Stimulated activated CD8-positive, alpha-beta memory T cell treated with anti-CD3 and anti-CD28 coated beads, Interleukin-15, amount 100 ng/mL, for 24 hours (primary cell): ENCODE measurements around the gene BTBD3.

Experiments used
- DNase-seq: peaks from one replicate; pipeline ENCODE4 v3.0.0-alpha.2; 2020; ENCODE audit warnings: low read depth

BTBD3 gene

DNA sequence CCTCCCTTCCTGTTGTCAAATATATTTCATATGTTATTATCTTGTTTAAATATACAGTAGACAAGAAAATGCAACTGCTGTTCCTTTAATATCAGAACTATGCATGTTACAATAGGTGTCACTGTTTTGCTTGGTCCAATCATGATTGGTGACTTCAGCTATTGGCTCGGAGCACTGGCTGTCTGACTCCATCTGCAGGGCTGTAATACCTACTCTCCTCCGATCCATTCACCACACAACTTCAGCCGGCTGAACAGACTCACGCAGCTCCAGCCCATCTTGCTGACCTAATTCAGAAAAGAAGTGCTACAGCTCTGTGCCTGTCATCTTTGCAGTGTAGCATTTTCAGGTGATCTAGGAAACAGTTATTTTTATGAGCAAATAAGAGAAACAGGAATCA lies at the start of gene BTBD3:
Gene BTBD3 (plus strand): TSS at position 231 of the 400 bp plus-strand sequence. CDS start 383 bp downstream, outside the sequence.
- DNase-seq = no peak

DNA sequence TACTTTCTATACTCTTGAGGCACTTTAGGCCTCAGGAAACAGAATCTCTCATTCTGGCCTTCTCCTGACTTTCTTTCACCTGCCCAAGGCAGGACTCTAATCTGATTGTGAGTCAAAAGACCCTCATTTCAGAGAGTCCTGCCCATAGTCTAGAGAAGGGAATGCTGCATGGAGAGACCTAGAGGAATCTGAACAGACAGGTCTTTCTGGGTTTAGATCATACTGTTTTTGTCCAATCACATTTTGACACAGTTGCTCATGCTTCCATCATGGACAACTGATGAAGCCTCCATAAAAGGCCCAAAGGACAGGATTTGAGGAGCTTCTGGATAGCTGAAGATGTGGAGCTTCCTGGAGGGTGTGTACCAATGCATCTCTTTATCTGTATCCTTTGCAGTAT lies 48.1 kb upstream of the BTBD3 start:
- DNase-seq = no peak

DNA sequence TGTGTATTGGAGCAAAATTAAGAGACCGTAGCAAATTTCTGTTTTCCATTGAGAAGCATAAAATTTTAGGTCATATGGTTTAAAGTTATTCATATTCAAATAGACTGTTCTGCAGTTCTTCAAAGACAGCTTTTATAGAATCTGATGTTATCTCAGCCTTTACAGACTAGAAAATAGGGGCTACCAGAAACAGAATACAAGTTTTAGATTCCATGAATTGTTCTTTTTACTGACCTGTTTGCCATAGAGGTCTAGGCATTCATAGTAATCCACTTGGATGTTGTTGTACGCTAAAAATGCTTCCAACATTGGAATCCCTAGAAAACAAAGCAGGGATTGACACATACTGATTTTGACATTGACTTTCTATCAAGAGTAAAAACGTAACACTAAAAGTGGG lies 47.3 kb upstream of the BTBD3 start:
- DNase-seq = no peak

DNA sequence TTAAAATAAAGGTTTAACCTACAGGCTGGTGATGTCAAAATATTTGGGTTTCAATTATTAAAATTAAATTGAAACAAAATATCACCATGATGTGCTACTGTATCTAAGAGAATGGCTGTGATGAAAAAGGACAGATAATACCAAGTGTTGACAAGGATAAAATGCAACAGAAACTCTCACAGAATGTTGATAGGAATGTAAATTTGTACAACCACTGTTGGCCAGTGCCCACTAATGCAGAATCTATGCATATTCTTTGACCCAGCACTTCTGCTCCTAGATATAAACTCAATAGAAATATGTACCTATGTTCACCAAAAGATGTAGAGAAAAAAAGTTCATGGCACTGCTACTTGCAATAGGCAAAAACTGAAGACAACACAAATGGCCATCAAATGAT lies 41.1 kb upstream of the BTBD3 start:
- DNase-seq = no peak

DNA sequence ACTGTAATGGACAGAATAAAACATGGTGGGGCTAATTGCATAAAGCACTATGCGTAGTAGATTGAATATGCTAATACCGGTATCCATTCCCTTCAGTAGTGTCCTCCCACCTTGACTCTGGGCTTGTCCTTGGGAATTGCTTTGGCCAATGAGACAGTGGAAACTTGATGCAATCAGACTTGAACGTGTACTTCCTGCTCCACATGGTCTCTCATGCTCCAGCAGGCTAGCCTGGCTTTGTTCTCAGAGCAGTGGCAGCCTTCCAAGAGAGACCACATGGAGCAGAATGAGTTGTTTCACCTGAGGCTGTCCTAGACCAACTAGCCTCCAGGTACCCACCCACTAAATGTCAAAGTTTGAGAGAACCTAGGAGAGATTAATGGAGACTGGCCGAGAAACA lies 37.0 kb upstream of the BTBD3 start:
- DNase-seq = no peak

DNA sequence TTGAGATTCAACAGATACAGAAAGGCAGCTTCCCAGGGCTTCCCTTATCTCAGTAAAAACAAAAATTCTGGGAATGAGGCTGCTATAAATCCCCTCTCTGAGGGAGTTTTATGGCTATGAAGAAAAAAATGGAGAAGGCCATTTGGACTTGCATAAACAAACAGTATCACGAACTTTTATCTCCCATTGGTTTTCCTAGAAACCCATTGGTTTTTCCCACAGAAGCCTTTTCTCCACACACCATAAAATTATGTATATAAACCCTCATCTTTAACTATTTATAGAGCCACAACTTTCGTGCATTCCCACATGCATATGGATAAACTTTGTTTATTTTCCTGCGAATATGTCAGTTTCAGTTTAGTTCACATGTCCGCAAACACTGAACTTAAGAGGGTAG lies 36.2 kb upstream of the BTBD3 start:
- DNase-seq = no peak

DNA sequence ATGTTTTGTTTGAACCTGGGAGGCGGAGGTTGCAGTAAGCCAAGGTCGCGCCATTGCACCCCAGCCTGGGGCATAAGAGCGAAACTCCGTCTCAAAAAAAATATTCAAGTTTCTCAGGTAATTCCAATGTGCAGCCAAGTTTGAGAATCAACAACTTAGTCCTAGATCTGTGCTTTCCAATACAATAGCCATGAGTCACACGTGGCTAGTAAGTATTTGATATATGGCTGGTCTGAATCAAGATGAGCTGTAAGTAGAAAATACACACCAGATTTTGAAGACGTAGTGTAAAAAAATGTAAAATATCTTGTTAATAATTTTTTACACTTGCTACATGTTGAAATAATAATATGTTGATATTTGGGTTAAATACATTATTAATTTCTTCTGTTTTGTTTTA lies 35.0 kb upstream of the BTBD3 start:
- DNase-seq = no peak

DNA sequence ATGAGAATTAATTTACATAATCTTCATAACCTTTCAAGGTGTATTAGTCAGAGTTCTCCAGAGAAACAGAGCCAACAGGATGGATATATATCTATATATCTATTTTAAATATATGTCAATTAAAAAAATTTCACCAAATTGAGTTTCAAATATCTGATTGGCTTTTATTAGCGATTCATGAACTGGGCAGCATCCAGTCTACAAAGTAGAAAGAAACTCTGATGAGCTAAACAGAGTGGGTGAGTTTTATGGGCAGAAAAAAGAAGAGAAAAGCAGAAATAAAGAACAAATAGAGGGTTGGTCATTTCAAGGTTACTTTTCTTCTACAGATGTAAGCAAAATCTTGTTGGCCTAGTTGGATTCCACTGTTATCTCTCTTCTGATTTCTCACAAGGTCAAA lies 29.0 kb upstream of the BTBD3 start:
- no peak for DNase-seq

DNA sequence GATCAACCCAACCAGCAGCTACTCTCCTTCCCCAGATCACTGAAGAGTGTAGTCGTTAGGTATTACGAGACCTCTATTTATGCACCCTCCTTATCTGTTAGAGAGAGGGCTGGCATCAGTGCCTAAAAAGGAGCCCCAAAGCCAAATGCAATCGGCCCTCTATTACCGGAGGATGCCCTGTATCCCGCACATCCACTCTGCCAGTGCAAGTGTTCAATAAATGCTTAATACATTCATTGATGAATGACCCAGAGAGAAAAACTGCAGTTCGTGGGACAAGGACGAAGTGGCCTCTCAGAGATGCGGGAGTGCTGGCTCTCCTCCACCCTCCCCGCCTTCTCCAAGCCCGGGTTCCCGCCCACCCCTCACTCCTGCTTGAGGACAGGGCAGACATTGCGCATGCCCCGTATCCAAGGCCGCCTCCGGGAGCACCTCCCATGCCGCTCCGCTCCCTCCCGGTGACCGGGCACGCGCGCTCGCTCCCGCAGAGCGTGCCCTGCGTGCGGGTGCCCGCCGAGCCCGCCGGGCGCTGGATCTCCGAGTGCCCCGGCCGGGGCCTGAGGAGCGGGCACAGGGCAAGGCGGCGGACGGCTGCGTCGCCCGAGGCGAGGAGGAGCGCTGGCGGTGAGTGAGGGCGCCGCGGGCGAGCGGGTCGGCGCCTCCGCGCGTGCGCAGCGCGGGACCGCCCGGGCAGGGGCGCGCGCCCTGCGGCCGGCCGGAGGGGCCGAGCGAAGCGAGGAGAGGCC lies 27.2 kb upstream of the BTBD3 start:
- DNase-seq = peak; percentile 12

DNA sequence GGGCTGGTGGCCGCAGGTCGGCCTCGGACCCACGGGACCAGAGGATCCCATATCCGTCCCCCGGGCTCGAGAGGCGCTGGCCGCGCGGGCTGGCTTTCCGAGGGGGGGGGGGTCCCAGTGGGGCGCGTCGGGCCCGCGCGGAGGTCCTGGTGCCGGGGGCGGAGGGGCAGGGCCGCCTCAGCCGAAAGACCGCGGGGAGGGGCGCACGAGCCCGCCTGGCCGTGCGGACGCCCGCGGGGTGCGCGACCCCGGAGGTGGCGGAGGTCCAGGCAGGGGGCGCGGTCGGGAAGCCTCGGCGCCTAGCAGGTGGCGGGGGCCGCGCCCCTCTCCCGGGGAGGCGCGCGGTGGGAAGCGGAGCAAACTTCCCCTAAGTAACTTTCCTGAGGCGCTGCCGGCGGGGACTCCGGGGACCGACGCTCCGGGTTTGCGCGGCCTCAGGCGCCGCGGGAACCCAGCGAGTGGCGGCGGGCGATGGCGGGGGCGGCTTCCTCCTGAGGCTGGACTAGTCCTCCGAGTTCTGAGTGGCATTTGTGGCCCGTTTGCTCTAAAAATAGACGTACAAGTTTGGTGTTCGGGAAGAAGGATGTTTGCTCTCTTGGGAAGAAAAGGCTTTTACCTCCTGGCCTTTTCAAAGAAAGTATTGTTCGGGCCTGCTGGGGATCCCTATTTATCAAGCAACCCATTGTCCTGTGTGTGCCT lies 26.5 kb upstream of the BTBD3 start:
- DNase-seq = no peak

DNA sequence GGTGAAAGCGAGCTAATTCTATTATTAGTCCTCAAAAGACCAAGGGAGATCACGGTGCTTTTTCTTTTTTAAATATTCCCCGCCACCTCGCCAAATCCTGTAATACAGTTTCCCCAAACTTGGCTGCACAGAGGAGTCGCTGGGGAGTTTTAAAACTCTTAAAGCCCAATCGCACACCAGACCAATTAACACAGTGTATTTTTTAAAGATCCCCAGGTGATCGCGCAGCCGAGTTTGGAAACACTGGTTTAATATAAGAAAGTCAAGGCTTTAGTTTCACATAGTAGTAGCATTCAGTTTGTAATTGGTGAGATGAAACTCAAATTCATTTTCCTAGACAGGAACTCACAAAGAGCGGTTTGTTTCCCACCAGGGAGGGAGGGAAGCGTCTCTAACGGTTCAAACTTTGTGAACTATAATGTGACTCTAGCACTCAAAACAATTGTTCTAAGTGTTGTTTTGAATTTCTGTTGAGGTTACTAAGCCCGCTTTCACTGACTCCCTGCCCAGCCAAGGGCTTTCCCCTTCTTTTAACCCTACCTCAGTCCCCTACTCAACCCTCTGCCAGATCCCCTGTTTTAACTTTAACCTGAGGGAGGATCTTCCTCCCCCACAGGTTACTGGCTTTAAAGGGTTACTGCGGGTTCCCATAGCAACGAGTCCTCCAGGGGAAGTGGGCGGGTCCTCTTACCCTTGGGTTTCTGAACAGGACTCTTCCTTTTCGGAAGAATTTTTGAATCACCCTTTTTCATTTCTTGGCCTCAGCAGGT lies 25.7 kb upstream of the BTBD3 start:
- no peak for DNase-seq

DNA sequence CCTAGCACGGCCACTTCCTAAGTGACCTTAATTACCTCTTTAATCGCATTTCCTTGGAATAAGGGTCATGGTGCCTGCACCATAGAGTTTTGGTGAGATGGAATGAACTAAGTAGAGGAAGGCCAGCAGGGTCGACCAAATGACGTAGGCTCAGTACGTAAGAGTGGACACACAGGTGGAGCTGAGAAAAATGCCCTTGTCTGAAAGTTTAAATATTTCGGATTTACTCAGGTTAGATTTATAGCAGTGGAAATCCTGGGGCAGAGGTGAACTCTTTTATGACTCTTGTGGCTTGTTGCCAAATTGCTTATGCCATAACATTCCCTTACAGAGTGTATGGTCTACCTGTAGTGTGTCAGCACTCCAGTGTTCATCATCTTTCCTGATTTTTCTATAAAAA lies 23.6 kb upstream of the BTBD3 start:
- no peak for DNase-seq

DNA sequence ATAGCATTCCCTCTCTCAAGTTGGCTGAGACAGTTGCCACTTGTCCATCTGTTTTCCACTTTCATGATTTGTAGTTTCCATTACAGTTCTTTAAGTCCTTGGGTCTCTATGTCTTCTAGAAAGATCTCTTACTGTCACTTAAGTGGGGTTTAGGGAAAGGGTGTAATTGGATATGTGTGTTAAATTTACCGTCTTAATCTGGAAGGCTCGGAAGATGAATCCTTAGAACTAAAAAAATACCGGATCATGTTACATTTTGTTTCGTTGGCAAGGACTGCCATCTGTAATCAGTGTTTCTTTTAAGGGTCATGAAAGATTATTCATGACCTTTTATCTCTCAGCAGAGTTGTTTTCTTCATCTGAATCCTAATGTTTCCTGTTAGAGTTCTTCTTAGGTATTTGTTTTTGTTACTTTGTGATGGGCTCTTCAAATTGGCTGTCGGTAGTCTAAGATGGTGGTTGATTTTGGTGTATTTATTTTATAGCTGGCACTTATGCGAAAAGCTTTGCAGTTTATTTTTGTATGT lies 21.8 kb upstream of the BTBD3 start:
- DNase-seq = no peak

DNA sequence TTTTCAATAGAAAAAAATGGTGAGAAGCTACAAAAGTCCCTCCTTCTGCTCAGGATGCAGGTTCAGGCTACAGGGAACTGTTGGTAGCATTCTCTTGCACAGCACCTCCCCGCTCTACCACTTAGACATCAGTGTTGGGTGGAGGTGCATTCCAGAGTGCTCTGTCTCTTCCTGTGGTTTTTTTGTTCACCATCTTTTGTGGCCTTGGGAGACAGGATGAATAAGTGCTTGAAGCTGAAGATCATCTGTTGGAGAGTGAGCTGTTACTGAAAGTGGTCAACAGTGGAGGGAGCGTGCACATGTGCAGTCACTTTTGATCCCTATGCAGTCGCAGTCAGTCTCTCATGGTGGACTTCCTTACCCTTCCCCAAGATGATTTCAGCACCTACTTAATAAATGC lies 16.6 kb upstream of the BTBD3 start:
- DNase-seq = no peak

DNA sequence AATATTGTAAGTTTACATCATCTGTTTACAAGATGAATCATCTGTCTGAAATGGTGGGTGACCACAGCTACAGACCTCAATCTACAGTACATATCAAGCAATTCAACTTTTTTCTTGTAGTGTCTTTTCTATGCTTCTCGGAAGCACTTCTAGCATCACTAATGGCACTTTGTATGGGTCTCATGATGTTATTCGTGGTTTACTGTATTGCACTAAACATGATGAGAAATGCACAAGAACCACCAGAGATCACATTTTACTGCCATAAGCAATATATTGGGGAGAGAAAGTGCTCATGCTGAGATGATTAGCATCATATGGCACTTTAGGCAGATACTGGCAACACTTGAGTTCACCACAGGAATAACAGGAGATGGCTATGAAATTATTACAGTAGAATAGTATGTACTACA lies 15.4 kb upstream of the BTBD3 start:
- no peak for DNase-seq

DNA sequence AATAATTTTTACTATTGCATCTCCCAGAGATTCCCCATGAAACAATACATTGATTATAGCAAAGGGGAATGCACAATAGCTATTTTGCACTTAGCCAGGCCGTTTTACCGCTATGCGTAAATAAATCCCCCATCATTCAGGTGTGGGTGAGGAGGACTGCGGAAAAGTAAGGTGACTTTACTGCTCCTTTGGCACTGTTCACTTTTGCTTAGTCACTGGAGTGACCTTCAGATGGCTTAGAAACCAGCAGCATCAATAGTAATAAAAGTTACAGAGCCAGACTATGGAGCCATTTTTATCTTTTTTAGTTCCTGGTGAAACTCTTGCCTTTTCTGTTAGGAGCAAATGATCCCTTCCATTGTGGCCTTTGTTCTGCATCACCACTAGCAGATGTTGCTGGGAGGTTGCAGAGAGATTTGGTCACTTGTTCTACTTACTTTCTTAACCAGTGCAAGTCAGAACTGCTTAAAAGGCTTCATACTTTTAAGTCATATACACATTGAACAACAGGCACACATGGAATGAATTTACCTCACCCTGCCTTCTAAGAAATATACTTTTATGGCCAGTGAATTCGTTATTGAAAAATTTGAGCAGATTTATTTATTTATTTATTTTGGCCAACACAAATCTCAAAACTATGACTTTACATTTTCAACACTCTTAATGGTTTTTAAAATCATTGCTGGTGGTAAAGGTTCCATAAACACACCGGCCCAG lies 12.1 kb upstream of the BTBD3 start:
- no peak for DNase-seq

DNA sequence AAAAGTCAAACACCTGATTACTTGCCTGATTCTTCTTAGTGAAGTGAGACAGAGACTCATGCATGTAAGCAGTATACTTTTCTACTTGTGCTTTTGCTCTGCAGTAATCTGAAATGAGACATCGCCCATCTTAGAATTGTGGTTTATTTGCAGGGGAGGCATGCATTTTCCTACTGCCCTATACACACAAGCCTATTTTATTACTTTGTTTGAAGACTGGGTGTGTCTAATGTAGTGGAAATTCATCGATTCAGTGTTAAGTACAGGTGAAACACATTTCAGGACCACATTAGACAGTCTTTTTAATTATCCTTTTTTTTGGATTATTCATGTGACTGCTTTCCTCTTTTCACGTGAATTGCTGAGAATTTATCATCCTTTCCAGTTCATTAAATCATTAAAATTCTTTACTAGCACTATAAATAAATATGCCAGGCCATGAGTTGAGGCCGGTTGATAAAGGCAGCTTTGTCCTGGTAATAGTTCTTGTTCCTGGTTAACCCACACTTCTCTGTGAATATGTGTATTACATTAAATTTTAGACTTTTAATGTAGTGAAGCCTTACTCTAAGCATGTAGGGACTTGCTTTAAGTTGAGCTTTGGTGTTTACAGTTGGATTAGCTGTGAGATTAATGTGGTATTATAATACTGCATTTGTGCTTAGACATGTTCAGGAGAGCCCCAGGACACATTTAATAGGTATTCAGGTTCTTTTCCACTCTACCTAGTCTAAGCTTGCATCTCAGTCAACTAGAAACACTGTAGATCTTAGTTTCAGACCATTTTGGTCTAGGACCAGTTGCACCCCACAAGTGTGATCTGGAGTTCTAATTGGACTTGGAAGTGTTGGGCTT lies 10.8 kb upstream of the BTBD3 start:
- no peak for DNase-seq

DNA sequence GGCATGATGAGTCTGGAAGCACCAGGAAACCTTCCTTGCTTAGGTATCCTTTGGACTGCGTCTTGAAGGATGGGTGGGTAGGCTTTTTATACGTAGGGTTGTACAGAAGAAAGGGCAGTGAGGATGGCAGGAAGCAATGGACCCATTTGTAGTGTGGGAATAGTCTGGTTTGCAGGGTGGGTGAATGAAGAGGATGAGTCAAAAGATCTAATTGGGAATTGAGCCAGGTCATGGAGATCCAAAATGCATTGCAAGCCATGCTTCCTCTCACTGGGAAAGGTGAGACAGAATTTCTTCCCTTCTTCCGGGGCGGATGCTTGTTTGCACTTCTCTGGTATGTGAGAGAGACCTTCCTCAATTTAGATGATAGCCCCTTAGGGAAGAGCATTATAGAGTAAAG lies 10.1 kb upstream of the BTBD3 start:
- DNase-seq = no peak

DNA sequence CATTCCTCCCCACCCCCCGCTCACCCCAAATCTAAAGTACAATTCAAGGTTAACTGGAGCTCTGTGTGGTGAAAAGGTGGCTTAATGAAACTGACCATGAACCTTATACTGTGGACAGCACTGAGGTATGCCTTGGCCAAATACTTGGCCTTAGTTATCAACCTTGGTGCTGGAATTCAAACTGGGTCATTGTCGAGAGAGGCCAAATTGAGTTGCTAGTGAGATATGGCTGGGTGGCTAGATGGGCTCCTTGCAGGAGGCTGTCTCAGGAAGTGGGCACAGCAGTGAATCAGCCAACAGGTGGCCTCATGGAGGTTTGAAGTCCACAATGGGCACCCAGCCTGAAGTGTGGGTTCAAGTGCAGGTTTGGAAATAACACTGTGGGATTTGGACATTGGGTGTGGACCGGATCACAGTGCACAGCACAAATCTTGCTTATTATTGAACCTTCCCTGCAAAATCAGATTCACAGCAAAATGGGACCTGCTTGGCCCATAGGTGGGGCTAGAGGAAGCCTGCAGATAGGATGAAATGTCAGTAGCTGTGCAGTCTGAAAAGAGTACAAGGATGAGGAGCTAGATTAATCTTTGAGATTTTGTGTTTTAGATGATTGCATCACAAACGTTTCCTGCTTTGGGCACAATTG lies 5.6 kb upstream of the BTBD3 start:
- no peak for DNase-seq

DNA sequence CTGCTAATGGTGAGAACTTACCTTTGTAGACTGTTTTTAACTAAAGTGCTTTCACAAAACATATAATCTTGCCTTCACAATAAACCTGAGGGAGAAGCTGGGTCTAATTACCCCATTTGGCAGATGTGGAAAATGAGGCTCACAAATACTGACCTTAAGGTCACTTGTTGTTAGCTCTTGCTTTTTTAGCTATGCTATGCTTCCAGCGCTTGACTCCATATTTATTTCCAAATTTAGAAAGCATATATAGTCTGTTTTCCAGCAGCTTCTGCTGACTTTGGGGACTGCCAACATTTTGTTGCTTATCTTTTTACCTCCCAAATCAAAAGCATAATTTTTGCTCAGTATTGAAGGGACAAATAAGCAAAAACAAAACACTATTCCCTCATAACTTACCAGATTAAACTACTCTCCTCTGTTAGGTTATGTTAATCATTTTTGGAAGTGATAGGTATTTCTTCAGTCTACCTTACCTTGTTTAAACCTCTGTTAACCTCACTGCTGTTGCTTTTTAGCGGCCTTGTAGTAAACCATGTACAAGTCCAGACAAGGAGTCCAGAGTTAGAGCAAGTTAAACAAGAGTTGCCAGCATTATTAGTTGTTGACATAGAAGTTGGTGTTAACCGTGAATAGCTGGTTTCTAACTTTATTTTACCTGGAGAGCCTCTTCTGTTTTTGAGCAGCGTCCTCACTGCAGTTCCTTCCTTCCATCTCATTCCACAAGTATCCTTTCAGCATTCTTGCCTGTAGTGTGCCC lies 4.9 kb upstream of the BTBD3 start:
- no peak for DNase-seq
